GM23338 (cell line): ENCODE data around the gene G6PC2. TPM values are rescaled to one million over a fixed set of nuclear protein-coding genes. Genes with fewer than 3 reads are reported as not detected.

Experiments used
- ATAC-seq: fragments of 200-7000 bp; cut with Tn5 transposase; 3 replicates; pipeline ENCODE4 v1.9.1; 2020
- DNase-seq: peaks from one replicate; pipeline ENCODE4 v3.0.0-alpha.2; 2015; ENCODE audit warnings: low spot score
- H2AFZ ChIP-seq: fragments of 200-600 bp; sonication (generic); 2 replicates; pipeline ENCODE4 v1.8.0; 2016; ENCODE audit warnings: antibody characterized with exemption, mild to moderate bottlenecking, moderate library complexity
- H3F3A ChIP-seq: fragments of 200-600 bp; sonication (generic); replicated peaks from 2 replicates; pipeline ENCODE4 v1.8.0; 2017; ENCODE audit warnings: antibody characterized with exemption, mixed run types, low read depth
- H3K27ac ChIP-seq: fragments of 200-600 bp; sonication (generic); 2 replicates; pipeline ENCODE4 v1.6.1; 2016; ENCODE audit warnings: low read depth
- H3K27me3 ChIP-seq: fragments of 200-600 bp; sonication (generic); 2 replicates; pipeline ENCODE4 v1.8.0; 2016; ENCODE audit warnings: mild to moderate bottlenecking, mixed run types, moderate library complexity; ENCODE audit not compliant: insufficient read depth
- H3K36me3 ChIP-seq: fragments of 200-600 bp; sonication (generic); 2 replicates; pipeline ENCODE4 v1.8.0; 2016; ENCODE audit warnings: mild to moderate bottlenecking; ENCODE audit not compliant: insufficient read depth
- H3K4me1 ChIP-seq: fragments of 200-600 bp; sonication (generic); 2 replicates; pipeline ENCODE4 v1.8.0; 2016; ENCODE audit warnings: mild to moderate bottlenecking, moderate library complexity; ENCODE audit not compliant: insufficient read depth
- H3K4me2 ChIP-seq: fragments of 200-600 bp; sonication (generic); 2 replicates; pipeline ENCODE4 v1.7.1; 2017; ENCODE audit warnings: mixed run types
- H3K4me3 ChIP-seq: fragments of 200-600 bp; sonication (generic); 2 replicates; pipeline ENCODE4 v1.6.1; 2016; ENCODE audit warnings: mixed run types
- H3K79me2 ChIP-seq: fragments of 200-600 bp; sonication (generic); replicated peaks from 2 replicates; pipeline ENCODE4 v1.8.0; 2017; ENCODE audit warnings: mild to moderate bottlenecking; ENCODE audit not compliant: insufficient read depth
- H3K9me2 ChIP-seq: fragments of 200-600 bp; sonication (generic); 2 replicates; pipeline ENCODE4 v1.8.0; 2017; ENCODE audit not compliant: insufficient read depth
- H4K20me1 ChIP-seq: fragments of 200-600 bp; sonication (generic); replicated peaks from 2 replicates; pipeline ENCODE4 v1.8.0; 2017; ENCODE audit warnings: mild to moderate bottlenecking; ENCODE audit not compliant: insufficient read depth
- H3K27ac Mint-ChIP-seq: 2 replicates; pipeline ENCODE4 v1.8.0; 2020; ENCODE audit warnings: inconsistent platforms, mild to moderate bottlenecking, moderate library complexity, mixed read lengths
- H3K27me3 Mint-ChIP-seq: 3 replicates; pipeline ENCODE4 v1.8.0; 2022; ENCODE audit warnings: low read depth, mild to moderate bottlenecking, moderate library complexity, mixed read lengths, inconsistent platforms; ENCODE audit not compliant: insufficient read depth, poor library complexity
- H3K36me3 Mint-ChIP-seq: 3 replicates; pipeline ENCODE4 v1.8.0; 2021; ENCODE audit warnings: low read depth, mild to moderate bottlenecking, inconsistent platforms, moderate library complexity, mixed read lengths
- H3K4me1 Mint-ChIP-seq: 3 replicates; pipeline ENCODE4 v1.8.0; 2020; ENCODE audit warnings: mild to moderate bottlenecking, inconsistent platforms, mixed read lengths
- H3K4me3 Mint-ChIP-seq: 3 replicates; pipeline ENCODE4 v1.8.0; 2021; ENCODE audit warnings: moderate library complexity, mild to moderate bottlenecking, inconsistent platforms, mixed read lengths
- H3K9me3 Mint-ChIP-seq: 3 replicates; pipeline ENCODE4 v1.8.0; 2020; ENCODE audit warnings: moderate library complexity, mild to moderate bottlenecking, inconsistent platforms, mixed read lengths
- CTCF ChIP-seq, 2 experiments: fragments of 200-600 bp in 1 of 2; sonication (generic) in 1 of 2; conservative IDR thresholded peaks; 2 replicates each; pipeline versions ENCODE4 v1.5.1 to v1.6.1; 2016 to 2017; ENCODE audit warnings: antibody characterized with exemption in 2 of 2, low read depth in 2 of 2, mild to moderate bottlenecking in 2 of 2, moderate library complexity in 1 of 2
- ETS1 ChIP-seq: IDR thresholded peaks from 2 replicates; pipeline ENCODE4 v1.6.1; 2016; ENCODE audit warnings: antibody characterized with exemption
- EZH2phosphoT487 ChIP-seq: fragments of 200-600 bp; sonication (generic); IDR thresholded peaks from one replicate; pipeline ENCODE4 v1.8.1; 2018; ENCODE audit warnings: antibody characterized with exemption; ENCODE audit not compliant: unreplicated experiment
- NANOG ChIP-seq: IDR thresholded peaks from 2 replicates; pipeline ENCODE4 v1.6.1; 2016; ENCODE audit warnings: antibody characterized with exemption, borderline replicate concordance
- POLR2AphosphoS5 ChIP-seq: IDR thresholded peaks from 2 replicates; pipeline ENCODE4 v1.6.1; 2016; ENCODE audit warnings: antibody characterized with exemption, low read depth
- REST ChIP-seq: IDR thresholded peaks from one replicate; pipeline ENCODE4 v1.6.1; 2018; ENCODE audit warnings: antibody characterized with exemption; ENCODE audit not compliant: unreplicated experiment
- ZNF114 ChIP-seq: fragments of 250-450 bp; sonication (Bioruptor Pico); IDR thresholded peaks from 2 replicates; pipeline ENCODE4 v1.5.0; 2020; ENCODE audit warnings: mild to moderate bottlenecking, moderate library complexity
- ZNF331 ChIP-seq: fragments of 250-450 bp; sonication (Bioruptor Pico); IDR thresholded peaks from 2 replicates; pipeline ENCODE4 v1.5.0; 2020; ENCODE audit warnings: low read depth, mild to moderate bottlenecking, moderate library complexity
- long read RNA-seq: library from polyadenylated mRNA; unstranded; transcript quantifications from one replicate; pipeline ENCODE4 v2.0.0, GENCODE V29; 2020; ENCODE audit not compliant: unreplicated experiment
- polyA plus RNA-seq: library from polyadenylated mRNA; unstranded; fragments of >200 nt; fragmentation: Nextera tagmentation; extraction: Ambion mirVana; gene quantifications from 2 replicates; pipeline ENCODE4 v1.2.1, GENCODE V29; 2016
- total RNA-seq: library from RNA; depleted of rRNA; stranded (reverse); fragments of >200 nt; shearing (Covaris generic); gene quantifications from 2 replicates; pipeline ENCODE4 v1.2.3, GENCODE V29; 2014; rRNA removed

G6PC2 gene
- not detected in 2 replicates for total RNA-seq
- polyA plus RNA-seq: not detected in 2 replicates
- long read RNA-seq: 0 reads

GRCh38 chr2:168901003-168901402, at the start of gene G6PC2:
G6PC2 (plus strand) TSS chr2:168901291; CDS start chr2:168901332, 41 bp downstream.
- no peaks in the 10 kb centered on the region for H3K36me3 Mint-ChIP-seq
- Histone ChIP-seq H2AFZ (no peak within 1 kb of the TSS), H3K27ac (no peak within 1 kb of the TSS), H3K4me1 (no peaks in the 10 kb centered on the region; the same call in 1 of the 2 replicates), H3K4me2 (no peak within 1 kb of the TSS), H3K79me2 (no peaks in the 10 kb centered on the region), H3K9me2 (0 out of 2 replicates have a peak, but pooled peaks cover 5% of the 10 kb centered on the region), H3K36me3 (no peaks in the 10 kb centered on the region), H3K4me3 (no peak within 1 kb of the TSS), H3K27me3 (no peaks in the 10 kb centered on the region), H3F3A (no peaks in the 10 kb centered on the region), H4K20me1 (no peaks in the 10 kb centered on the region)
- no peaks in the 10 kb centered on the region for H3K27me3 Mint-ChIP-seq
- peaks cover 5% of the 10 kb centered on the region; the same call in 2 of the 3 replicates for H3K4me1 Mint-ChIP-seq
- no peak for ATAC-seq
- H3K4me3 Mint-ChIP-seq: no peak within 1 kb of the TSS
- TF ChIP-seq ETS1: no peak
- no peak for TF ChIP-seq EZH2phosphoT487
- TF ChIP-seq POLR2AphosphoS5: no peak
- no peaks in the 10 kb centered on the region for H3K9me3 Mint-ChIP-seq
- no peak within 1 kb of the TSS for H3K27ac Mint-ChIP-seq
- DNase-seq: no peak

- Histone ChIP-seq H3K9me2 (no peaks in the 10 kb centered on the region), H3K36me3 (no peaks in the 10 kb centered on the region), H4K20me1 (no peaks in the 10 kb centered on the region), H3K27ac (no peak overlapping the region), H3K4me1 (peaks cover 4% of the 10 kb centered on the region), H3F3A (no peaks in the 10 kb centered on the region), H3K4me3 (no peak overlapping the region), H2AFZ (no peak overlapping the region), H3K4me2 (no peak overlapping the region), H3K79me2 (no peaks in the 10 kb centered on the region), H3K27me3 (no peaks in the 10 kb centered on the region)
- ATAC-seq (no peak), DNase-seq (no peak)
- Mint-ChIP-seq H3K27me3 (peaks cover 2% of the 10 kb centered on the region), H3K9me3 (no peaks in the 10 kb centered on the region), H3K36me3 (peaks cover 8% of the 10 kb centered on the region; the same call in 2 of the 3 replicates), H3K4me3 (no peak overlapping the region), H3K27ac (no peak overlapping the region), H3K4me1 (peaks cover 4% of the 10 kb centered on the region)
- TF ChIP-seq EZH2phosphoT487 (no peak), REST (no peak), CTCF (conservative IDR thresholded peaks at IDR 0.05; ENCODE audit: low read depth in 2 of 2) (no peak), ETS1 (no peak), ZNF114 (CRISPR knock-in tag) (no peak), ZNF331 (CRISPR knock-in tag) (no peak), NANOG (no peak)
Observed at GRCh38 chr2:168851674-168852320, 49.3 kb upstream of the G6PC2 start.
